HG03457 (cell line): ENCODE data around the gene HERC6.
"Not testable (repeated sequence)": the region's sequence is repeated elsewhere in the genome, so short reads cannot be mapped to it uniquely, and the experiment has no call there.

Source experiments
- ATAC-seq: cut with Tn5 transposase; IDR thresholded peaks from one replicate; pipeline ENCODE4 v1.9.1; 2021; ENCODE audit warnings: moderate number of reproducible peaks; ENCODE audit not compliant: unreplicated experiment

The HERC6 gene

DNA sequence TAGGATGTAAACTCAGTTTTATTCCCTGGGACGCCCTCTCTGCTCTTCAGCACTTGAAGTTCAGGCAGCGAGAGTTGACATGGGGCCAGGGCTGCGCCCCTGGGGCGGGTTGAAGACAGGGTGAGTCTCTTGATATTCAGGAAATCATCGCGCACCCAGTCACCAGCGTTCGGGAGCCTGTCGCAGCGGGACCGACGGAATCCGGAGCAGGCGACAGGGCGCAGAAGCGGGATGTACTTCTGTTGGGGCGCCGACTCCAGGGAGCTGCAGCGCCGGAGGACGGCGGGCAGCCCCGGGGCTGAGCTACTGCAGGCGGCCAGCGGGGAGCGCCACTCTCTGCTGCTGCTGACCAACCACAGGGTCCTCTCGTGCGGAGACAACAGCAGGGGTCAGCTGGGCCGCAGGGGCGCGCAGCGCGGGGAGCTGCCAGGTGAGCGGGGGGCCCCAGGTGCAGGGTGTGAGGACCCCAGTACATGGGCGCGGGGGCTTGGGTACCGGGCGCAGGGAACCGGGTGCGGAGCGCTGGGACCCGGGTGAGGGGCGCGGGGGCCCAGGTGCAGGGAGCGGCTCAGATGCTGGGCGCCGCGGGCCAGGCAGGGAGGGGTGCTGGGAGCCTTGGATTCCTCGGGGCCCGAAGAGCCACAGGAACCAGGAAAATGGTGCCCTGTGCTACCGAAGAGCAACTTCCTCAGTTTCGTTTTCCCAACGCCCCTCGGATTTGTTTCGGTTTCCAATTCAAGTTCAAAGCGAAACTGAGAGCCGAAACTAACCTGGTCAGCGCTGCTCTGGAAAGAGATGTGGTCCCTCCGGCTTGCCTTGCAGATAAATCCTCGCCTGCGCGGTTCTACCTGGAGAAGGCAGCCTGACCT, at the start of gene HERC6:
Gene HERC6, plus strand, starts transcription at position 162 of the 869 bp plus-strand sequence. Its CDS starts 70 bp downstream, at position 232.
- peak; percentile 53 for ATAC-seq

DNA sequence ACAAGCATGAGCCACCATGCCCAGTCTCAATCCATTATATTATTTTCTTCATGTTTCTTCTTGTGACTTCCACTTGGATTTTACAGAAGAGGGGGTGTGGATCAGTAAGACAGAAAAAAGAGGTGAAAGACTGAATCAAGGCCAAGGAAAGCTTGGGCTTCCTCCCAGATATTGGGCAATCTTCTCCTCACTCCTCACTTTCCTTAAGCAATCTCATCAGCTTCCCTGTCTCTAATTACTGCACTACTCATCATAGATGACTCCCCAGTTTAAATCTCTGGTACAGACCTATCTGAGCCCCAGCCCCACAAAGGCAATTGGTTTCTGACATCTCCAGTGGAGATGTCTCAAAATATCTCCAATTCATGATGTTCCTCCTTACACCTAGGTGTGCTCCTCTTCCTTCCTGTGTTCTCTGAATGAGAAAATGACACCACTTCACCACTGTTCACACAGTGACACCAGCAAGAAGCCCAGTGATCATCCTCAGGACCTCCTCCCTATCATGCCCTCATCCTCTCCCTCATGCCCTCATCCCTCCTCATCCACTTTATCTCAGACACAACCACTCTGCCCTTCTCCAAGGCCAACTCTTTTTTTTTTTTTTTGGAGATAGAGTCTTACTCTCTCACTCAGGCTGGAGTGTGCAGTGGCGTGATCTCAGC, 44.8 kb upstream of the HERC6 start:
- ATAC-seq: no peak

DNA sequence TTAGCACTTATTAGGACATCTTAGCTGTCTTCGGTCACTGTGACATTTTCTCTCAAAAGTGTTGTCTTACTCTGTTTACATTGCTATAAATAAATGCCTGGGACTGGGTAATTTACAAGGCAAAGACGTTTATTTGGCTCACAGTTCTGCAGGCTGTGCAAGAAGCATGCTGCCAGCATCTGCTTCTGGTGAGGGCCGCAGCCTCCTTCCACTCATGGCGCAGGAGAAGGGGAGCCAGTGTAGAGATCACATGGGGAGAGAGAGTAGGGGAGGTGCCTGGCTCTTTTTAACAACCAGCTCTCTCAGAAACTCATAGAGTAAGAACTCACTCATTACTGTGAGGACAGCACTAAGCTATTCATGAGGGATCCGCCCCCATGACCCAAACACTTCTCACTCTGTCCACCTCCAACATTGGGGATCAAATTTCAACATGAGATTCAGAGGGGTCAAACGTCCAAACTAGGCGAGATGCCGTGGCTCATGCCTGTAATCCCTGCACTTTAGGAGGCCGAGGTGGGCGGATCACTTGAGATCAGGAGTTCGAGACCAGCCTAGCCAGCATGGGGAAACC, 43.5 kb upstream of the HERC6 start:
- ATAC-seq: no peak

DNA sequence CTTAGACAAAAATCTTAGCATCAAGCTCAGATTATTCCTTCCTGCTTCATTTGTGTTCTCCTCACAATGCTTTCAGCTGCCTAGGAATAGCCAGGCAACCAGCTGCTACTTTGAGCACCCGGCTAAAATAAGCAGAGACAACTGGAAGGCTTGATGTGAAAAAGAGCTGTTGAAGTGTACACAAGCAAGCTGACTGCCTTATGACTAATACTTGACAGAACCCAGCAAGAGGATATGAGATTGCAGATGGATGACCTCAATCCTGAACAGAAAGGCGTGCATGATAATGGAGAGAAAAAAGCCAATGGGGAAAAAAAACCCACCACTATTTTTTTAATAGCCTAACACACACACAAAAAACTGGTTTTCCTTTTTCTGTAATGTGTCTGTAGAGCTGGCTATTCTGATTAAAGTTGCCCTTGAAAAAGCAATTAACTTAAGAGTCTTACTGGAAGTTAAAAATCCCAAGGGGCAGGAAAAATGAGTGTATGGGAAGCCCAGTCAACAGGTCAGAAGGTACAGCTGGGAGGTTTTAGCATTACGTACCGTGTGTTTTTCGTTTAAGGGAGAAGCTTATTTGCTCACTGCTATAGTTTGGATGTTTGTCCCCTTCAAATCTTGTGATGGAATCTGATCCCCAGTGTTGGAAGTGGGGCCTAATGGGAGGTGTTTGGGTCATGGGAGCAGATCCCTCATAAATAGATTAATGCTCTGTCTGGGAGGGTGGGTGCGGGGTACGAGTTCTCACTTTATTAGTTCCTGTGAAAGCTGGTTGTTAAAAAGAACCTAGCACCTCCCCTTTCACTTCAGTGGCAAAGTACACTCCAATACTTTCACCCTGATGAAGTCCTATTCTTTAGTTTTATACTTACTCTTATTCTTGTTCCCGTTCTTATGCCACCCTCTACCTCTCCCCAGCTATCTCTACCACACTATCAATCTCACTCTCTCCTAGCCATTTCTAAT, 37.1 kb upstream of the HERC6 start:
- ATAC-seq: no peak

DNA sequence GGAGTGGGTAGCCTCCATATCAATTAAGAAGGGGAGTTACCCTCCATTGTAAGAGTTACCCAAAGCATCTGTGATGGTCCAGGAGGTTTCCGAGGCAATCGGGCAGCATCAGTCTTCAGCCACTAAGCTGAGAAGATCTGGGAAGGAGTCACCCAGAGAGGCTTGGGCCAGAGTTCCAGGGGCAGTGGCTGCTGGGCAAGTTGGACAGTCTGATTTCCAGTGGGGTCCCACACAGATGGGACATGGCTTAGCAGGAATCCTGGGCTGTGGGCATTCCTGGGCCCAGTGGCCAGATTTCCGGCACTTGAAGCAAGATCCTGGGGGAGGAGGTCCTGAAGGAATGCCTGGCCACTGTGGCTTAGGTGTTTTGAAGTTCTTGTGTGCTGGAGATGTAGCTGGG, 31.8 kb upstream of the HERC6 start:
- not testable (repeated sequence) for ATAC-seq

DNA sequence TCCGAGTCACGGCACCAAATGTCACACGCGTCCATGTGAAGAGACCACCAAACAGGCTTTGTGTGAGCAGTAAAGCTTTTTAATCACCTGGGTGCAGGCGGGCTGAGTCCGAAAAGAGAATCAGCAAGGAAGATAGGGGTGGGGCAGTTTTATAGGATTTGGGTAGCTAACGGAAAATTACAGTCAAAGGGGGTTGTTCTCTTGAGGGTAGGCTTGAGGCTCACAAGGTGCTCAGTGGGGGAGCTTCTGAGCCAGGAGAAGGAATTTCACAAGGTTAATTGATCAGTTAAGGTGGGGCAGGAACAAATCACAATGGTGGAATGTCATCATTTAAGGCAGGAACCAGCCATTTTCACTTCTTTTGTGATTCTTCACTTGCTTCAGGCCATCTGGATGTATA, 29.9 kb upstream of the HERC6 start:
- ATAC-seq: not testable (repeated sequence)

DNA sequence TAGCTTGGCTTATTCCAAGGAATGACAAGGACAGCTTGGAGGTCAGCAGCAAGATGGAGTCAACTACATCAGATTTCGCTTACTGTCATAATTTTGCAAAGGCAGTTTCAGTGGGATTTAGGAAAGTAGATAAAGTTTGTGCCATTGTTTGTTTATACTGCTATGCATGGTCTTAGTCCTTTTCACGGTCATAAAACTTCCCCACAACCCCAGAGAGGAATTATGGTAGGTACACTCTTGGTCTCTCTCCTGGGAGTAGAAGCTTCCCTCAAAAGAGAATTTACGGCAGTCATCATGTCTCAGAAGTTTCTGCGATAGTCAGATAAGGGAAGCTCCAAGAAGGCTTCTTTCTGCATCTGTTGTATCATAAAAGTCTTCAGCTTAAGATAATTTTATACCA, 27.9 kb upstream of the HERC6 start:
- no peak for ATAC-seq

DNA sequence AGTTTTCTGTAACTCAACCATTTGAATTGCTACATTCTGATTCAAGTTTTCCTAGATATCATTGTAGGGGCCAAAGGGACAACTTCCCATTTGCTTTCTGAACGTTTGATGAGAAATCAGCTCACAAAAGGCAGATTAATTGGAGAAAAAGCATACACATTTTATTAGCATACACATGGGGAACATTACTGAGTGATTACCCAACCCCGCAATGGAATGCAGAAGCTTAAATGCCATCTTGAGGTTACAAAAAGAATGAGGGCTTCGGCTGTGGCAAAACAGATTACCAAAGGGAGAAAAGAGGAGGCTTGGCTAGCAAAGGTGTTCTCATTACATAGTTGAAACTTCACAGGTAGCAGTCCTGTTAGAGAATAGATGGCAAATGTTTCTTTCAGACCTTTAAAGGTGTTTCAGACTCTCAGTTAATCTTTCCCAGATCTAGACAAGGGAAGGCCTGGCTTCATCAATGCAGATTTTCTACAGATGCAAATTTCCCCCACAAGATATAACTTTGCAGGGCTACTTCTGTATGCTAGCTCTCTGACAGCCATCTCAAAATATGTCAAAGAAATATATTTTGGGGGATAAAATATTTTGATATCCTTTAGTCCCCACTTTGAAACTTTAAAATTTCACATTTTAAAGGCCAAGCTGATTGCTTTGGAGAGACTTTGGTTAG, 26.5 kb upstream of the HERC6 start:
- no peak for ATAC-seq

DNA sequence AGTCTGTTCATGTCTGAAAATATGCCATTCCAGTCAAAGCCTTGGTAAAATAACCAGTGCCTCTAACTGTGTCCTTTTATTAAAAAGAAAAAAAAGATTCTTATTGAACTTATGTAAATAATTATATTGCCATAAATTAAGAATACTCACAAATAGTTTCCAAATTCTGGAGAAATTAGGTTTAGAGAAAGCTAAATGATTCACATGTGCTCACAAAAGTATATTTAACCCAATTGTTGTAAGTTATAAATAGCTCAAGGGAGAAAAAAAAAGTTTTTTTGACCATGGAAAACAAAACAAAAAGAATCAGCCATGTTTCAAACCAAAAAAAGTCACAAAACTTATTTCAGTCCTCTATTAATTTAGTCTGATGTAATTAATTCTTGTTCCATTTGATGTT, 25.3 kb upstream of the HERC6 start:
- ATAC-seq: no peak

DNA sequence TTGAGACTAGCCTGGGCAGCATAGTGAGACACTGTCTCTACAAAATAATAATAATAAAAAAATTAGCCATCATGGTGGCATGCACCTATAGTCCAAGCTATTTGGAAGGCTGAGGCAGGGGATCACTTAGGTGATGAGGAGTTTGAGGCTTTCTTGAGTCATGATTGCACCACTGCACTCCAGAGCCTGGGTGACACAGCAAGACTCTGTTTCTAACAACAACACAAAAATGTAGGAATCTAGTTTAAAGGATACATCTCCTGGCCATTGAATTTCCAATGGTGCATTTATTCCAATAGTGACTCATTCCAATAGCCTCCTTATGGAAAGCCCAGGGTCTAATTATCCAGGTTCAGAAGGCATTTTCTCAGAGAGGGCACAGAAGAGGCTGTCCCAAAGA, 21.9 kb upstream of the HERC6 start:
- no peak for ATAC-seq

DNA sequence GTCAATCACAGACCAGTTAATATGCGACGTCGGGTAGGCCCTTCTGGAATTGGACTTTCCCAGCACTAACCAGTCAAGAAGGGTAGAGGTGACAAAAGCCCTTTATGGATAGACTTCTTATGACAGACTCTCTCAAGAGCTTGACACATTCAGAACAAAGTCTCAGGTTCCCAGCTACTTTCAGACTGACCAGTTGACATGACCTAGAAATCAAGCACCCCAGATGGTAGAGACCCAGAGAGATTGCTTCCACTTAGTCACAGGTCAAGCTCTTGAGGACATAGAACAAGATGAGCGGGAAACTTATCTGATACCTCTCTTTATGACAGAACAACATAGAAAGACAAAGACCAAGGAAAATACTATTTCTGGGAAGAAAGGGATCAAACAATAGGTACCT, 21.4 kb upstream of the HERC6 start:
- no peak for ATAC-seq

DNA sequence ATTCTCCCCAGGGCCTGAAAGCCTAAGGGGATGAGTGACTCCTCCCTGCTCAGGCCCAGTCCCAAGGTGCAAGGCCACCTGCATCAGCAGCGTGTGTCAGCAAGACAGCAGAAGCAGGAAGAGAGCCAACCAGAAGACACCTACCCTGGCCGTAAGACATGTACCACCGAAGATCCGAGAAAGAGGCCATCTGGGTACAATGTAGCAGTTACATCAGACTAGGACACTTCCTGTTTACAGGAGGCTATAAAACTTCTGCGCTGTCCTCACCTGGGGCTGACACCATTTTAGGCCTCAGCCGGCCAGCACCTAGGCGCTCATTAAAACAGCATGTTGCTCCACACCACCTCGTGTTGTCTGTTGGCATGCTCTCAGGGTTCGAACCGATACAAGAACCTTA, 19.1 kb upstream of the HERC6 start:
- no peak for ATAC-seq

DNA sequence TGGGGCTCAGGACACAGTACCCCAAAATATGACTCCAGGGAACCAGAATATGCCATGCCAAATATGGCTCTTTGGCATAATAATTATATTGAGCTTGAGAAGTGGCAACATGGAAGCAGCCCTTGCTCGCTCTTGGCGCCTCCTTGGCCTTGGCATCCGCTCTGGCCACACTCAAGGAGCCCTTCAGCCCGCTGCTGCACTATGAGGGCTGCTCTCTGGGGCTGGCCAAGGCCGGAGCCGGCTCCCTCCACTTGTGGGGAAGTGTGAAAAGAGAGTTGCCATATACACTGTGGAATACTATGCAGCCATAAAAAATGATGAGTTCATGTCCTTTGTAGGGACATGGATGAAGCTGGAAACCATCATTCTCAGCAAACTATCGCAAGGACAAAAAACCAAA, 18.4 kb upstream of the HERC6 start:
- no peak for ATAC-seq

DNA sequence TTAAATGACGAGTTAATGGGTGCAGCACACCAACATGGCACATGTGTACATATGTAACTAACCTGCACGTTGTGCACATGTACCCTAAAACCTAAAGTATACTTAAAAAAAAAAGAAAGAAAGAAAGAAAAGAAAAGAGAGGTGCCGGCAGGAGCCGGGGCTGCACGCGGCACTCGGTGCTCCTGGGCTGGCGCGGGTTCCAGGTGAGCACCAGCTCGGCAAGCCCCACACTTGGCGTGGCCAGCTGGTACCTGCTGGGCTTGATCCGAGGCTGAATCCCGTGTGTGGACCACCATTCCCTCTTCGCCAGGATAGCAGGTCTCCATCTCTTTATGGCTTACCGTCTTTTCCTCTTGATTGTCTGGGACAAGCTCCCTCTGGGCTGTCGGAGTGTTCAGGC, 17.9 kb upstream of the HERC6 start:
- ATAC-seq: no peak

DNA sequence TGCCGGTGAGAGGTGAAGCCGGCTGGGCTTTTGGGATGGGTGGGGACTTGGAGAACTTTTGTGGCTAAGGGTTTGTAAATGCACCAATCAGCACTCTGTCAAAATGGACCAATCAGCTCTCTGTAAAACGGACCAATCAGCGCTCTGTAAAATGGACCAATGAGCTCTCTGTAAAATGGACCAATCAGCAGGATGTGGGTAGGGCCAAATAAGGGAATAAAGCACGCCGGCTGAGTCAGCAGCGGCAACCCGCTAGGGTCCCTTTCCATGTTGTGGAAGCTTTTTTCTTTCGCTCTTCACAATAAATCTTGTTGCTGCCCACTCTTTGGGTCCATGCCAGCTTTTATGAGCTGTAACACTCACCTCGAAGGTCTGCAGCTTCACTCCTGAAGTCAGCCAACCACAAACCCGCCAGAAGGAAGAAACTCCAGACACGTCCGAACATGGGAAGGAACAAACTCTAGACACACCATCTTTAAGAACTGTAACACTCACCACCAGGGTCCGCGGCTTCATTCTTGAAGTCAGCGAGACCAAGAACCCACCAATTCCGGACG, 17.4 kb upstream of the HERC6 start:
- not testable (repeated sequence) for ATAC-seq

DNA sequence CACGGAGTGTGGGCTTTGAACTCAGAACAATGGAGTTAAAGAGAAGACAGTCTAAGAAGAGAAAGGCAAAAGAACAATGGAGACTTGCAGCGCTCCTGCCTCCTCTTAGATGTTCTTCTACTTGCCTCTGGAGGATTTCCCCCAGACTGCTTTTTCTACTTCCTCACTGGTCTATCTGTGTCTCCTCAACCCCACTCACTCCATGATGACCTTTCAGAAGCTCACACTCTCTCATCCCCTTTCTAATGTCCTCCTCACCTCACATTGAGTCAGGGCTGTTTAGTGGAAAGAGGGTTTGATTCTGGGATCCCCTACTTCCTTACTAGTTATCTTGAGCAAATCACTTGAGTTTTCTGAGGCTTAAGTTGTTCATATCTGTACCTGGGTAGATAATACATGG, 12.2 kb upstream of the HERC6 start:
- no peak for ATAC-seq

DNA sequence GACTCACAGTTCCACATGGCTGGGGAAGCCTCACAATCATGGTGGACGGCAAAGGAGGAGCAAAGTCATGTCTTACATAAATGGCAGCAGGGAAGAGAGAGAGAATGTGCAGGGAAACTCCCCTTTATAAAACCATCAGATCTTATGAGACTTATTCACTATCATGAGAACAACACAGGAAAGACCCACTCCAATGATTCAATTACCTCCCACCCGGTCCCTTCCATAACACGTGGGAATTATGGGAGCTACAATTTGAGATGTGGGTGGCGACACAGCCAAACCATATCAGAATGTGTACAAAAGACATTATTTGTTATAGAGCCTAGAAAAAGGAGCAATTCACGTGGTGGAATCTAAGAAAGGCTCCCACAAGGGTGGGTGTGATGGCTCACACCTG, 10.8 kb upstream of the HERC6 start:
- ATAC-seq: no peak

DNA sequence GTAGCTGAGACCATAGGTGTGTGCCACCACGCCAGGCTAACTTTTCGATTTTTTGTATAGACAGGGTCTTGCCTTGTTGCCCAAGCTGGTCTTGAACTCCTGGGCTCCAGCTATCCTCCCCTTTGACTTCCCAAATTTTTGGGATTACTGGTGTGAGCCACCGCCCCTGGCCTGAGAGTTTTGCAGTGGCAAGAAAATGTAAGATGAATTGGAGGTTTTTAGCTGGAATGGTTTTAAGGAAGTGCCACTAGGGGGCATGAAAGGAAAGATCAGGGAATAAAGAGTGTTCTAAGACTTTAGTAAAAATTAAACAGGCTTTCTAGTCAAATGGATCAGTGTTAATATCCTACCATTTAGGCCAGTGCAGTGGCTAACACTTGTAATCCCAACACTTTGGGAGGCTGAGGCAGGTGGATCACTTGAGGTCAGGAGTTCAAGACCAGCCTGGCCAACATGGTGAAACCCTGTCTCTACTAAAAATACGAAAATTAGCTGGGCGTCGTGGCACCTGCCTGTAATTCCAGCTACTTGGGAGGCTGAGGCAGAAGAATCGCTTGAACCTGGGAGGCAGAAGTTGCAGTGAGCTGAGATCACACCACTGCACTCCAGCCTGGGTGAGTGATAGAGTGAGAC, 9.4 kb upstream of the HERC6 start:
- not testable (repeated sequence) for ATAC-seq

DNA sequence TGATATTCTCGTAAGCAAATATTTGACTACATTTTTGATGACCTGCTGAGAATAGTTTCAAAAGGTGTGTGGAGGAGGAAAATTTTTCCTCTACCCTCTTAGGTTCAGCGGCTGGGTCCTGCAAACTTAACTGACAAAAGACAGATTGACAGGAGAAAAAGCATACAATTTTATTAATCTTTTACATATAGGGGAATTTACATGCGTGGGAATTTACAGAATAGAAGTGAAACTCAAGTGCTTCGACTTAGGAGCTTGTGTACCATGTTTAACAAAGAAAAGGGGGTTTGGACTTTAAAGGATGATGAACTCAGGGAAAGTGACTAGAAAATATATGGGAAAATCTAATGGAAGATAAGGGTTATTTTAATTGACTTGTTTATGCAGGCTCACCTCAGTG, 2.5 kb downstream of the HERC6 start:
- no peak for ATAC-seq

DNA sequence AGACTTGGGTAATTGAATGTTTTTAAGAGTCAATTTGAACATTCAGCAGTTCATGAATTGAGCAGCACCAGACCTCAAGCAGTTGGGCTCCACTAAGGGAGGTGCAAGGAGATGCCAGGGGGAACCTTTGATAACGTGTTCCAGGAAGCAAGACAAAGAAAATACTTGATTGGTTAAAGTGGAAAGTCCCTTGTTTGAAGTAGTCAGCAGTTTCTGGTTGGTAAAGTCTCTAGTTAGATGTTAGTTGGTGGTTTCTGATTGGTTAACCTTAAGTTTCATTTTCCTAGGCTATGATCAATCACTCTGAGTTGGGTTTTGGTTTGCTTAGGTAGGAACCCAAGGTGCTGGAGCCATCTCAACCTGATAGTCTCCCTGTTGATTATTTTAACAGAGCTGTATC, 4.0 kb downstream of the HERC6 start:
- peak; percentile 43 for ATAC-seq
